Neural crest cell (in vitro differentiated cells): ENCODE measurements around the gene CBLN1. TPM values are rescaled to one million over a fixed set of nuclear protein-coding genes. Genes with fewer than 3 reads are reported as not detected.

Source experiments
- DNase-seq: peaks from one replicate; pipeline ENCODE4 v3.0.0; 2021; ENCODE audit warnings: low read depth, mixed read lengths, low spot score
- H3K27ac Mint-ChIP-seq: one replicate; pipeline ENCODE4 v1.8.0; 2021; ENCODE audit warnings: mild to moderate bottlenecking, mixed read lengths; ENCODE audit not compliant: unreplicated experiment
- H3K27me3 Mint-ChIP-seq: 2 replicates; pipeline ENCODE4 v1.8.0; 2021; ENCODE audit warnings: low read depth, mild to moderate bottlenecking, mixed read lengths
- H3K36me3 Mint-ChIP-seq: 2 replicates; pipeline ENCODE4 v1.8.0; 2021; ENCODE audit warnings: low read depth, mild to moderate bottlenecking, mixed read lengths
- H3K4me1 Mint-ChIP-seq: 2 replicates; pipeline ENCODE4 v1.8.0; 2021; ENCODE audit warnings: mixed read lengths
- H3K4me3 Mint-ChIP-seq: one replicate; pipeline ENCODE4 v1.8.0; 2021; ENCODE audit warnings: mild to moderate bottlenecking, mixed read lengths
- H3K9me3 Mint-ChIP-seq: 2 replicates; pipeline ENCODE4 v1.8.0; 2021; ENCODE audit warnings: mixed read lengths
- CTCF ChIP-seq: fragments of 200-600 bp; sonication (generic); conservative IDR thresholded peaks from 2 replicates; pipeline ENCODE4 v1.5.0; 2021; ENCODE audit warnings: antibody characterized with exemption, mild to moderate bottlenecking
- total RNA-seq: library from RNA; stranded (reverse); gene quantifications from 2 replicates; pipeline ENCODE4 v1.2.1, GENCODE V29; 2021

Gene CBLN1
- total RNA-seq, 1 donor from 2014 or later = 0.61 TPM

GRCh38 chr16:49275050-49275730, 6.4 kb downstream of the CBLN1 start:
- no peaks in the 10 kb centered on the region for H3K9me3 Mint-ChIP-seq
- no peaks in the 10 kb centered on the region for H3K36me3 Mint-ChIP-seq
- no peak for DNase-seq
- no peak overlapping the region for H3K27ac Mint-ChIP-seq
- H3K4me1 Mint-ChIP-seq = peaks cover 12% of the 10 kb centered on the region
- peaks cover 98% of the 10 kb centered on the region for H3K27me3 Mint-ChIP-seq
- H3K4me3 Mint-ChIP-seq = no peak overlapping the region
- TF ChIP-seq CTCF = no peak

DNA sequence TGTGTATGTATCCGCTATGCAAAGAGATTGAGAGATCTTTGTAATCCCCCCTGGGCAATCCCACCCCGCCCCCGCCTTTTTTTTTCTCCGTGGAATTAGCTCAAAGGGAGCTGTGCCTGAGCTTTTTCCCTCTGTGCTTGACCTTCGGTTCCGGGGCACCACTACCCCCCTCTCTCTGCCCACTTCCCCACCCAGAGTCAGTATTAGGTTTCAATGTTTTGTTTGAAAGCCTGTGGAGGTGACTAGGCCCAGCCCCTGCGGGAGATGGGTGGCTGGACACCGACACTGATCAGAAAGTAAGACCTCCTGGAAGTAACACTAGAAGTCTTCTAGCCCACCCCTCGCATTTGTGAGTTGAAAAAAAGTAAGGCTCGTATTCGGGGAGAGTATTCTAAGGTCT, 7.0 kb downstream of the CBLN1 start:
- H3K36me3 Mint-ChIP-seq = no peaks in the 10 kb centered on the region
- H3K4me3 Mint-ChIP-seq = no peak overlapping the region
- TF ChIP-seq CTCF = no peak

DNA sequence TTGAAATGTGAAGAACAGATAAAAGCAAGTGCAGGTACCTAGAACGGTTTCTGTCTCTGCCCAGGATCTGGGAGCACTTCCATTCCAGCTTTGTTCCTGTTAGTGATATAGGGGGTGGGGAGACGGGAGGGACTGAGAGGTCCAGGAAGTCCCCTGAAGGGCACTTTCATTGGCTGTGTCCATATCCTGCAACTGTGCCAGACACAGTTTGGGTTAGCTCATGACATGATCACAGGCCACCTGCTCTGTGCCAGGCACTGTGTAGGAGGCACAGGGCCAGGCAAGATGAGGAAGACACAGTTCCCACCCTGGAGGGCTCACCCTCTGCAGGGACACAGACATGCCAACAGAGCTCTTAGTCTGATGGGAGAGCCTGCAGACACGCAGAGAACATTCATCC, 7.9 kb downstream of the CBLN1 start:
- H3K4me1 Mint-ChIP-seq = peaks cover 9% of the 10 kb centered on the region
- H3K27ac Mint-ChIP-seq = no peak overlapping the region
- peaks cover 97% of the 10 kb centered on the region for H3K27me3 Mint-ChIP-seq
- H3K9me3 Mint-ChIP-seq = no peaks in the 10 kb centered on the region
- no peak overlapping the region for H3K4me3 Mint-ChIP-seq
- no peak for TF ChIP-seq CTCF
- no peak for DNase-seq
- no peaks in the 10 kb centered on the region for H3K36me3 Mint-ChIP-seq

More for the DNA sequence above, 7.0 kb downstream of the CBLN1 start:
- peaks cover 98% of the 10 kb centered on the region for H3K27me3 Mint-ChIP-seq
- H3K4me1 Mint-ChIP-seq = peaks cover 9% of the 10 kb centered on the region
- H3K9me3 Mint-ChIP-seq = no peaks in the 10 kb centered on the region
- DNase-seq = no peak
- no peak overlapping the region for H3K27ac Mint-ChIP-seq

DNA sequence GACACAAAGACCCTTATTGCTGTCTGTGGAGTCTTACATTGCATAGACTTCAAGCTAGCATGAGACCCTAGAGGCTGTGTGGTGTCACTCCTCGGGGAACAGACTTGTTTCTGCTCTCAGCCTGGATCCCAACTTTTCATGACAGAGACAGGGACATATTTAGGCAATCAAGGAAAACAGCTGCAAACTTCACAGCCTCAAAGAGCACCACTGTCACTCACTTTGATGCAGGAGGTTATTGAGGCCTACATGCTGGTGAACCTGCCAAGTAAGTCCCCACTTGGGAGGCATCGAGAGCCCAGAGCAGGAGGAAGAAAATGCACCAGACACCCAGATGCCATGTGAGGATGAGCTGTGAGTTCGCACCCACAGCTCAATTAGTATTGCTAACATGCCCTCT, 10.3 kb downstream of the CBLN1 start:
- no peak overlapping the region for H3K27ac Mint-ChIP-seq
- no peak for DNase-seq
- TF ChIP-seq CTCF = no peak
- H3K4me3 Mint-ChIP-seq = no peak overlapping the region
- peaks cover 9% of the 10 kb centered on the region for H3K4me1 Mint-ChIP-seq
- H3K27me3 Mint-ChIP-seq = peaks cover 97% of the 10 kb centered on the region
- H3K9me3 Mint-ChIP-seq = no peaks in the 10 kb centered on the region
- no peaks in the 10 kb centered on the region for H3K36me3 Mint-ChIP-seq

DNA sequence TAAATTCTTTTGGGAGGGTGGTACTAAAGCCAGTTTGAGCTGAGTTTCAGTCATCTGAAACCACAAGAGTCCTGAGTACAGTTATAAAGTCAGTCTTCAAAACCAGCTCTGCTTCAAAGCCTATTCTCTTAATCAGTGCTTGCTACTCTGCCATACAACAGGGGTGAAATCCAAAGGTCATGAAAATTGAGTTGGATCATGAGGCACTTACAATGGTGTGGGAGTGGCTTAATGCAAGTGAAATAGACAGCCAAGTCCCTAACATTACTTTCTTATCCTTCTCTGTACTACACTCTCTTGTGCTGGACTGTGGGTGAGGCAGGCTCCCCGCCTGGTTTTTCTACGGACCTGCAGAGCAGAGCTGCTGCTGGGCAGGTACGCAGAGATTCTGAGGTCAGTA, 12.4 kb downstream of the CBLN1 start:
- peaks cover 92% of the 10 kb centered on the region for H3K27me3 Mint-ChIP-seq
- no peak for DNase-seq
- H3K4me3 Mint-ChIP-seq = no peak overlapping the region
- H3K9me3 Mint-ChIP-seq = no peaks in the 10 kb centered on the region
- H3K4me1 Mint-ChIP-seq = peaks cover under 1% of the 10 kb centered on the region
- no peak overlapping the region for H3K27ac Mint-ChIP-seq
- TF ChIP-seq CTCF = no peak
- H3K36me3 Mint-ChIP-seq = no peaks in the 10 kb centered on the region
